Stimulated activated CD4-positive, alpha-beta T cell treated with anti-CD3 and anti-CD28 coated beads, TNF-alpha, amount 100 ng/mL, for 24 hours (primary cell): Measurements from ENCODE around the gene MCM5.
"Not testable (repeated sequence)": the region's sequence is repeated elsewhere in the genome, so short reads cannot be mapped to it uniquely, and the experiment has no call there.

Source experiments
- DNase-seq, 3 experiments: peaks; one replicate each; pipeline ENCODE4 v3.0.0-alpha.2; 2020; ENCODE audit warnings: low read depth in 3 of 3

Gene MCM5

DNA sequence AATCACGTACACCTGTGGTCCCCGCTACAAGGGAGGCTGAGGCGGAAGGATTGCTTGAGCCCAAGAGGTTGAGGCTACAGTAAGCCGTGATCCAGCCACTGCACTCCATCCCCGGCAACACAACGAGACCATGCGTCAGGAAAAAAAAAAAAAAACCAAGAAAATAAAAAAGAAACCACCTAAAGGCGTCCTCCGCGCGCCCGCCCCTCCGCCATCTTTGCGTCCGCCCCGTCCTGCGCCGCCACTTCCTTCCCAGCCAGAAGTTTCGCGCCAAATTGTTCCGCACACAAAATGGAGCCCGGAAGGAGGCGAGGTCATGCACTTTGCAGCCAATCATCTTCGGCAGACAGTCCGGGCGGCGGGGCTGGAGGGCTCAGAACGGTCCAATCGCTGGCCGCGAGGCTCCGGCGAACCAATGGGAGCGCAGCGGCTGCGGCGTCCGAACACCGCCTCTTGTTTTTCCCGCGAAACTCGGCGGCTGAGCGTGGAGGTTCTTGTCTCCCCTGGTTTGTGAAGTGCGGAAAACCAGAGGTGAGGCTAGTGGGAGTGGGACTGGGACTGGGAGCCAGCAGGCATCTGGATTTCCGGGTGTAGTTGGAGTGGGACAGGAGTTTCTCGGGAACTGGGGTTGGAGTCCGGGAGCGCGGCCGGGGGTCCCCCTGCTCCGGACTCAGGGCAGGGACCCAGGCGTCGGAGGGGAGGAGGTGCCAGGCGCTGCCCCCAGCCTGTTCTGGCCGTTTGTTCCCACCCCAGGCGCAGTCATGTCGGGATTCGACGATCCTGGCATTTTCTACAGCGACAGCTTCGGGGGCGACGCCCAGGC is at the start of gene MCM5:
MCM5 (plus strand) TSS at position 463 of the 823 bp plus-strand sequence; CDS start at position 762, 299 bp downstream.
- DNase-seq: peak; percentile 97

DNA sequence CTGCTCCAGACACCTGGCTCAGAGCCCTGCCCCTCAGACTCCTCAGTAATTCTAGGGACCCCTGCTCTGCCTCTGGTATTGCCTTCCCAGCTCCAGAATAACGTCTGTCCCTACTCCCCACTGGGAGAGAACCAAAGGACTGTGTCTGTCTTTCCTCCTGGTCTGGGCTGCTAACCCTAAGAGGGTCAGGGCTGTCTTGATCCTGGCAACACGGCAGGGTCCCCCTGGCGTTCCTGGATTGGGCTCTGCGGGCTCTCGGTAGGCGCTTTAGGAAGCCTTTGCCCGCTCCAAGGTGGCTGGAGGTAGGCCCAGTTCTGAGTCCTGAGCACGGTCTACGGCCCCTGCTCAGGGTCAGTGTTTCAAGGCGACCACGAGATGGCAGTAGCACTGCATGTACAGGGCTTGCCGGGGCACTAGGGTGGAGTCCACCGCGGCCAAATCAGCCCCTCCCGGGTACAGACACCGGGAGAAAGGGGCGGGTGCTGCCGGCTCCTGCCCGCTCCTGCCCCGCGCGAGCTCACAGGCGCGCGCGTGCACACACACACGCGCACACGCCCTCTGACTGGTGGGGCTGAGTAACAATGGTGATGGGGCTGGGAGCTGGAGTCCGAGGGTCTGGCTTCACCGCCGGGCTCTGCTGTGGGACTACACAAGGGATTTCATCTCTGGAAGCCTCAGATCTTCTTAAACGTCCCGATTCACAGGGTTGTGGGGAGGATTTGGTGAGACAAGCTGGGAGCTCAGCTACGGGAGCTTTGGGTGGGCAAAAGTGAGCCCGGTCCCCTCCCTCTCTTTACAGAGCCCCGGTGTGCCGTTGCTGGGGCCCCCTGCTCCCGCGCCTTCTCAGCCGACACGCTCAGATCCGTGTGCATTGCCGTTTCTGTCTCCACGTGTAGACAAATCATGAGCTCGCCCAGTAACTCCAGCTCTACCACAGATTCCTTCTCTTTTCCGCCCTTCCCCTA is 49.1 kb upstream of the MCM5 start:
- DNase-seq: peak; percentile 75 to 86 (median 78)

DNA sequence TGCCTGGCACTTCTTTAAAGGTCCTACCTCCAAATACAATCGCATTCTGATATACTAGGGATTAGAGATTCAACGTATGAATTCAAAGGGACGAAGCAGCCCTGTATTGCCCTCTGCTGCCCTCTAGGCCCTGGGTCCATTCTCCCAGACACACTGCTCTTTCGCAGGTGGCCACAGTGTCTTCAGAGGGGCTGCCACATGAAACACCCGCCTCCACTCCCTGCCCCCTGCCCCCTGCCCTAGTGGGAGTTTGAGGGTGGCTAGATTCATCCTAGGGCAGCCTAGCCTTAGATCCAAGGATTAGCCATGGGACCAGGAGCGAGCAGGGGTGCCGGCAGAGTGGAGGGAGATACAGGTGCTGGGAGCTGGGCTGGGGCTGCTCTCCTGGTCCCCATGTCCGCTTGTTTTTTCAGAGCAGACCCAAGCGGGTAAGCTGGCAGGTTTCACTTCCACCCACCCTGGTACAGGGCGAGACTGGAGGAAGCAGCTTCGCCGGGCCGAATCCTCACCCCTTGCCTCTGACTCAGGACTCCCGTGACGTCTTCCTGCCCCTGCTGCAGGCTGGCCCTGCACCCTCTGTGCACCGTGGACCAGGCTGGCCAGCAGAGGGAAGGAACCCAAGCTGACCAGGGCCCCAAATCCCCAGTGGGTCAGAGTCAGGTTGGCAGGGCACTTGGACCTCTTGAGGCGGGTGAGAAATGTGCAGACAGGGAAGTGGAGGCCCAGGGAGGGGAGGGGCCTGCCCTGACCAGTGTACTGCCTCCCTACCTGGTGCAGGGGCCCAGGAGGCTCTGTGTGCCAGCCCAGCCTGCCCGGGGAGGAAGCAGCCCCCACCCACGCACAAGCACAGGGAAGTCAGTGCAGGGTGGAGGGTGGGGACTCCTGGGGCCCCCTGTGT is 47.5 kb upstream of the MCM5 start:
- peak; percentile 18 to 67 (median 20) for DNase-seq

GRCh38 chr22:35353318-35353717 is 46.6 kb upstream of the MCM5 start:
- DNase-seq: no peak

- no peak for DNase-seq
Measured at GRCh38 chr22:35354068-35354467, 45.9 kb upstream of the MCM5 start.

DNA sequence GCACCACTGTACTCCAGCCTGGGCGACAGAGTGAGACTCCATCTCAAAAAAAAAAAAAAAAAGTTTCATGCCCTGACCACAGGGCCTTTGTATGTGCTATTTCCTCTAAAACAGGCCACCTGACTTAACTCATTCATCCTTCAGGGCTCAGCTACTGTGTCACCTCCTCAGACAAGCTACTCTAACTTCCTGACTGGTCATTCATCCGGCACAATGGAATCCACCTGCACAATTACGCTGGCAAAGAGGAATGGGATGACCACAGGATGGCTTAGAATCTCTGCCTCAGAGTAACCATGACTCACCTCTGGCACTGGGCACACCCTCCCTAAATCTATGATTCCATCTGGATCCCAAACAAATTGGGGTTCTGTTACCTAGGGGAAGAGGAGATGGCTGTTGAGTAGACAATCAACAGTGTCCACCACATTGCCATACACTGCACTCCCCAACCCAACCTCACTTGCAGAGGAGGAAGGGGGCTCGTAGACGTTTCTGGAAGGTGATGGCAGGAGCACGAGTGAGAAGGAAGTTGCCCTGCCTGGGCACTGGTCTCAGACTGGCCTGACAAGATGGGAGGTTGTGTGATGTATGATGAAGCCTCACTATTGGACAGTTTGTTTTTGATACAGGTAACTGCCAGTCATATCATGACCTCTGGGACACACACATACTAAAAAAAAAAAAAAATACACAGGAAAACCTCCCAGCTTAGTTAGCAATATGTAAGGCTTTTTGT is 41.9 kb upstream of the MCM5 start:
- no peak for DNase-seq

DNA sequence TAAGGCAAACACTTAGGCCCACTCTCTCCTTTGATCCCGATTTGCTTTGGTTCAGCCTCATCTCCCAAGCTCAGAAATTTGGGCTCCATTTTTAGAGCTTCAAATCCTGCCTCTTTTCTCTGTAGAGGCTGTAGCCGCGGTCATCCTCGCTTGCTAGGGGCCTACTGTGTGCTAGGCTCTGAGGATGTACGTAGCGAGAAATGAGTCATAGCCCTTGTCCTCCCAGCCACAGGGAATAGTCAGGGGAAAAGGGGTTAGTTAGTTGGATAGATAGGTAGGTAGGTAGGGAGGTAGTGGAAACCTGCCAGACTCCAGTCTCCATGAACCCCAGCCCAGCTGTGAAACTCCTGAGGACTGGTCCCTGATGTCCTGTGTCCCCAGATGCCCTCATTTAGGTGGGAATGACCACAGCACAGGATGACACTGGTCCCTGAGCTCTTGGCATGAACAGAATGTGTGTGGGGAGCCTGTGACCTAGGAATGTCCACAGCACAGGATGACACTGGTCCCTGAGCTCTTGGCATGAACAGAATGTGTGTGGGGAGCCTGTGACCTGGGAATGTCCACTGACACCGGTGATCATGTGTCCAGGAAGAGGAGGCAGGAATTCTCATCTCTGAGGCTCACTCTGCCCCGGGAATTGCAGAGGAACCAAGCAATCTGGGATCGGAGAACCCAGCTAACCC is 40.4 kb upstream of the MCM5 start:
- DNase-seq: no peak

DNA sequence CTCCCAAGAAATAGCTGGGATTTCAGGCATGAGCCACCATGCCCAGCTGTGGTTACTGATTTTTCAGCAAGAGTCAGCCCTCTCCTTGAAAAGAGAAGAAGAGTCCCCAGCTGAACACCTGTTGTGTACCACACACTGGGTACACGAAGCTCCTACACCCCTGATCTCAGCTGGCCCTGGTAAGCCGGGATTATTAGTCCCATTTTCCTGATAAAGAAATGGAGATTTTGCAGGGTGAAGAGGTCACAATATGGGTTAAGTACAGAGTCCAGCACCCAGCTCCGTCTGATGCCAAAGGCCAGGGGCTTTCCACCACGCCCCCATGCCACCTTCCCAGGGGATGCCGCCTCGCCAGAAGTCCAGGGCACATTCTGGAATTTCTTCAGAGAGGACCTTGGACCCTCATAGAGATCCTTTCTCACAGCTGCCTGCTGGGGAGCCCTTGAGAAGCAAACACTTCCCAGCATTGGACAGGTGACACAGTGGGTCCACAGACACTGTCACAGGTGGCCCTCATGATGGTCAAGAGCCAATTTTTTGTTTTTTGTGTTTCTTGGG is 38.9 kb upstream of the MCM5 start:
- DNase-seq: no peak

GRCh38 chr22:35363566-35364086 is 36.3 kb upstream of the MCM5 start:
- DNase-seq: no peak

DNA sequence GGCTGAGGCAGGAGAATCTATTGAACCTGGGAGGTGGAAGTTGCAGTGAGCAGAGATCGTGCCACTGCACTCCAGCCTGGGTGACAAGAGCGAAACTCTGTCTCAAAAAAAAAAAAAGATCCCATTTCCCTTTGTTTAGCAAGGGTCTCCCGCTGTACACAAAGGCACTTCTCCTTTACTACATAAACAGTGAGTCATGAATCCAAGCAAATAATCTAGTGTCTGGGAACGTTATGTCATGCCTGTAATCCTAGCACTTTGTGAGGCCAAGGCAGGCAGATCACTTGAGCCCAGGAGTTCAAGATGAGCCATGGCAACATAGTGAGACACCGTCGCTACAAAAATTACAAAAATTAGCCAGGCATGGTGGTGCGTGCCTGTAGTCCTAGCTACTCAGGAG is 35.7 kb upstream of the MCM5 start:
- DNase-seq: not testable (repeated sequence)

DNA sequence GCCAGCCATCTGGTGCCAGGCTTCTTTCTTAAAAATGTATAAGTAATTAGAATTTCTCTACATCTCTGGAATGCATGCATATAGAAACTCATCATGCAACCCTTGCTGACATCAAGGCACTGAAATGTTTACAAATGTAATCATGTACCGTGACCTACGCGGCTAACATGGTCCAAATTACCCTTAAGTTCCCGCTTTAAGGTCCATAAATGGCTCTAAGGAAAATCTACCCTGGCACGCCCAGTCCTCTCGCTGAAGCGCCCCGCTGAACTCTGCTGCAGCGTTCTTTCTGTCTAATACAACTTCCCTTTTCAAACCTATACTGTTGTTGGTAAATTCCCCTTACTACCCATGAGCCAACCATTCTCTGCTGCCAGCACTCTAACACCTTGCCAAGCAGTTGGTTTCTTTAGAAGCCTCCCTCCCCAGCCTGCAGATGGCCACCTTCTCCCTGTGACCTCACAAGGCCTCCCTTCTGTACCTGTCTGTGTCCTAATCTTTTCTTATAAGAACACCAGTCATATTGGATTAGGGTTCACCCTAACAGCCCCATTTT is 32.5 kb upstream of the MCM5 start:
- no peak for DNase-seq

DNA sequence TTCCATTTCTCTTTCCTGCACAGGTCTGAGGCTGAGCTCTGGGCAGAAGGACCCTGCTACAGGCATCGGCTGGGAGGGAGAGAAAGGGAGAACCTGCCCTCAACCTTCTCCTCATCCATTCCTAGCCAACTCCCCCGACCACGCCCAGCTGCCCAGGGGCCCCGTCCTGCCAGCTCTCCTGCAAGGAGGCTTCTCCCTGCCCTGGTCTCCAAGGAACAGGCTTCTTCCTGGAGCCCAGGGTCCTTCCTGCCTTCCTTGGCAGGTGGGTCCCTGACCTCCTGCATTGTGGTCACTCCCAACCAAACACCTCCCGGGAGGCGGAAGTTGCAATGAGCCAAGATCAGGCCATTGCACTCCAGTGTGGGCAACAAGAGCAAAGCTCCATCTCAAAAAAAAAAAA is 31.6 kb upstream of the MCM5 start:
- no peak for DNase-seq

GRCh38 chr22:35369996-35370395 is 29.9 kb upstream of the MCM5 start:
- DNase-seq: no peak

DNA sequence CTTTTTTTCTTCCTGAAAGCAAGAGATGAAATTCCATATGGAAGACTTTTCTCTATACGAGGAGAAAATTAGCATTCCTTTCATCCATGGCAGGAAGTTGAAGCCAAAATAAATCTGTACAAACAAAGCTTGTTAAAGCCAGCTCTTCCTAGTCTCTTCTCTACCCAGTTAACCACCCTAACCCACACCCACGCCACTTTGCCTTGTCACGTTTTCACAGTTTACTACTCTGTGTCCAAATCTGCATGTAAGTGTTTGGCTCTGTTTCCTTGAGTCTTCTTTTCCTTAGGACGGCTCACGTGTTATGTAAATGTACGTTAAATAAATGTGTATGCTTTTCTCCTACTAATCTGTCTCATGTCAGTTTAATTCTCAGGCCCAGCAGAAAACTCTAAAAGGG is 26.2 kb upstream of the MCM5 start:
- DNase-seq: no peak

DNA sequence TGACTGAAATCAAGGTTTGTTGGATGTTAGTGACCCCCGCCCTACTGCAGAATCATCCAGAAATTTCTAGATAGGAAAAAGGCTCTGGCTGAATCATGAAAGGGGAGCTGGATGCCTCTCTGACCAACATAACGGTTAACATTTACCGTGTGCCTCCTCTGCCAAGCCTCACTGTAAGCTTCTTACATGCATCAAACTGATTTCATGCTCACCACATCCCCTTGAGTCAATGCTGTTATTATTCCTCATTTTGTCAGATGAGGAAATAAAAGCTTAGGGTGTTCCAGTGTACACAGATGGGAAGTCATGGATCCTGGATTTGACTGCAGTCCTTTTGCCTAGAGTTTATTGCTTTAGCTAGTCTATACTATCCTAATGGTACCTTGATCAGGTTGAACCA is 24.9 kb upstream of the MCM5 start:
- DNase-seq: no peak

GRCh38 chr22:35375526-35375925 is 24.4 kb upstream of the MCM5 start:
- no peak for DNase-seq

DNA sequence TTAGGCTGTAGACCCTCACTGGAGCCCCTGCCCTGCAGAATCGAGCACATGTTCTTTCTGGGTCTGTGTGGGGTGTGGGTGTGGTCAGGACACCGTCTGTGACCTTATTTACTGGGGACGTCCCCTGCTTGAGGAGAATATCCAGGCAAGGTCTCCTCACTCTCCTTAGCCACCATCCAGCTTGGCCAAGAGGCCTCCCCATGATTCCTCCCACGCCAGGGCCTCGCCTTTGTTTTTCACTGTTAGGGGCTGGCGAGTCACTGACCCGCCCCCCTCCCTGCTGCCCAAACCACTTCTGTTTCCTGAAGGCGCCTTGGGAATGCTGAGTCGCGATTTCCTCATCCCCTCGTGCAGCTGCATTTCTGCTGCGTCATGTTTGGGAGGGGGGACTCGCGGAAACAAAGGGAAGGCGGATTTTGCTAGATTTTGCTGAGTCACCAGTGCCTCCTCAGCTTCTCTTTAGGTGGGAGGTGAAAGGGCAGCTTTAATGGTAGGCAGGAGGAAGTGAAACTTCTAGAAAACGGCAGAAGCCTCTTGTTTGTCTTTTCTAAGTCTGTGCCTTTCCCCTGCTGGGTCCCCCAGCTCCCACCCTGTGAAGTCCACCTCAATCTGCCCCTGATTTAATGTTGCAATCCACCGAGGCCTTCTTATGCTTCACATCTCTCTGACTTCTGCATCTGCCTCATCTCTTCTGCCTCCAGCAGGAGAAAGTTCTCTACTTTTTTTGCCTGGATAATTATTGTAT is 23.0 kb upstream of the MCM5 start:
- peak in 1 of 3 experiments; percentile 31 for DNase-seq

GRCh38 chr22:35377735-35378134 is 22.2 kb upstream of the MCM5 start:
- no peak for DNase-seq

- no peak for DNase-seq
Measured at GRCh38 chr22:35378621-35379020, 21.3 kb upstream of the MCM5 start.
